Esophagus muscularis mucosa (tissue), 4 donors: ENCODE results near the gene CAPS.

Experiments used
- CTCF ChIP-seq, 3 experiments: fragments of 200-600 bp in 2 of 3; fragments of 450-650 bp in 1 of 3; sonication (generic) in 2 of 3; IDR thresholded peaks; one replicate each; pipeline ENCODE4 v1.5.1; 2017 to 2019; ENCODE audit warnings: antibody characterized with exemption in 3 of 3, mild to moderate bottlenecking in 2 of 3, moderate library complexity in 1 of 3
- EP300 ChIP-seq: sonication (generic); formaldehyde crosslinking; IDR thresholded peaks from one replicate; pipeline ENCODE4 v1.6.1; 2017; ENCODE audit warnings: antibody characterized with exemption
- POLR2A ChIP-seq: fragments of 450-650 bp; IDR thresholded peaks from one replicate; pipeline ENCODE4 v1.6.1; 2017; ENCODE audit warnings: antibody characterized with exemption, moderate library complexity, mild to moderate bottlenecking, low read depth

DNA sequence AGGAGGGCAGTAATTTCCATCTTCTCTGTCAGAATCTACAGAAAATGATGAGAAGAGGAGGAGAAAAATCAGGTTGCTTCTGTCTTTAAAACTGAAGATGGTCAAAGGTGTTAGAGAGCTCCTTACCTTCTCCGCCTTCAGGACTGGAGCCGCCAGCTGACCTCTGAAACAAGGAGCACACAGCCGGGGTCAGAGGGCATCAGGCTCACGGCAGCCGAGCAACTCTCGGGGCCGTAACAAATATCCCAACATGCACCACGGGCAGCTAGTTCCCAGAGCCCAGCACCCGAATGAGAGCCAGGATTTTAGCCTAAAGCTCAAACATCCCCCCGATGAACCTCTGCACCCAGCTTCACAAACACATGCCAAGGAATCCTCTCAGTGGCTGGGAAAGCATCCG is 27.6 kb downstream of the CAPS start:
- TF ChIP-seq CTCF (IDR thresholded peaks at IDR 0.05) (no peak), POLR2A (no peak), EP300 (no peak)
